SK-N-SH (cell line): Measurements from ENCODE around the gene SCD5. TPM values are rescaled to one million over a fixed set of nuclear protein-coding genes. Genes with fewer than 3 reads are reported as not detected.
"Not testable (repeated sequence)": the region's sequence is repeated elsewhere in the genome, so short reads cannot be mapped to it uniquely, and the experiment has no call there.

Source experiments
- CTCF ChIA-PET: fragments of 300-600, 350-600 bp; formaldehyde crosslinking; extraction: SDS; loops from one replicate; lab custom pipeline; 2021; lab: Yijun Ruan, JAX
- POLR2A ChIA-PET: fragments of 350-600 bp; sonication (Branson Sonifier 250); formaldehyde crosslinking; extraction: SDS; loops from one replicate; lab custom pipeline; 2020; ENCODE audit warnings: antibody characterized with exemption, inconsistent platforms; lab: Yijun Ruan, JAX
- DNase-seq: peaks from one replicate; pipeline ENCODE4 v3.0.0; 2012
- H2AFZ ChIP-seq: fragments of 200-600 bp; sonication (generic); 2 replicates; pipeline ENCODE4 v1.8.1; 2016; ENCODE audit warnings: antibody characterized with exemption, mild to moderate bottlenecking, low read depth
- H3F3A ChIP-seq: fragments of 200-600 bp; sonication (generic); replicated peaks from 2 replicates; pipeline ENCODE3; 2016; ENCODE audit warnings: antibody characterized with exemption, mild to moderate bottlenecking; ENCODE audit not compliant: insufficient read depth
- H3K27ac ChIP-seq, 2 experiments: fragments of 200-500 bp in 1 of 2; fragments of 200-600 bp in 1 of 2; sonication (Bioruptor generic) in 1 of 2; sonication (generic), shearing (Covaris generic) in 1 of 2; 2 replicates each; pipeline versions ENCODE4 v1.5.1 to v1.6.1; 2014 to 2016; ENCODE audit warnings: low read depth in 2 of 2, inconsistent platforms in 1 of 2, low read length in 1 of 2, mild to moderate bottlenecking in 1 of 2, mixed read lengths in 1 of 2
- H3K27me3 ChIP-seq: fragments of 200-600 bp; sonication (generic), shearing (Covaris generic); 2 replicates; pipeline ENCODE4 v1.6.1; 2016; ENCODE audit warnings: mixed run types; ENCODE audit not compliant: insufficient read depth
- H3K36me3 ChIP-seq, 2 experiments: fragments of 200-500 bp in 1 of 2; fragments of 200-600 bp in 1 of 2; sonication (Bioruptor generic) in 1 of 2; sonication (generic) in 1 of 2; replicated peaks in 1 of 2; 2 replicates each; pipeline versions ENCODE3 to v1.5.1; 2014 to 2016; ENCODE audit warnings: low read length in 1 of 2, mild to moderate bottlenecking in 1 of 2; ENCODE audit not compliant: insufficient read depth in 2 of 2, control insufficient read depth in 1 of 2
- H3K4me1 ChIP-seq, 2 experiments: fragments of 200-500 bp in 1 of 2; fragments of 200-600 bp in 1 of 2; sonication (Bioruptor generic) in 1 of 2; sonication (generic), shearing (Covaris generic) in 1 of 2; 2 replicates each; pipeline versions ENCODE4 v1.5.1 to v1.6.1; 2014 to 2016; ENCODE audit warnings: low read depth in 1 of 2, low read length in 1 of 2, mixed run types in 1 of 2; ENCODE audit not compliant: insufficient read depth in 2 of 2, control insufficient read depth in 1 of 2
- H3K4me2 ChIP-seq: fragments of 200-600 bp; sonication (generic), shearing (Covaris generic); 2 replicates; pipeline ENCODE4 v1.6.1; 2017; ENCODE audit warnings: mixed run types
- H3K4me3 ChIP-seq, 2 experiments: fragments of 200-500 bp in 1 of 2; fragments of 200-600 bp in 1 of 2; sonication (Bioruptor generic) in 1 of 2; sonication (generic), shearing (Covaris generic) in 1 of 2; 2 replicates each; pipeline versions ENCODE4 v1.5.1 to v1.8.1; 2014 to 2016; ENCODE audit warnings: low read depth in 2 of 2, inconsistent platforms in 1 of 2, low read length in 1 of 2, mild to moderate bottlenecking in 1 of 2, mixed read lengths in 1 of 2, moderate library complexity in 1 of 2
- H3K79me2 ChIP-seq: fragments of 200-600 bp; sonication (generic); 2 replicates; pipeline ENCODE4 v1.8.1; 2017; ENCODE audit warnings: mild to moderate bottlenecking; ENCODE audit not compliant: insufficient read depth
- H3K9ac ChIP-seq: fragments of 200-600 bp; sonication (generic); 2 replicates; pipeline ENCODE4 v1.6.1; 2017; ENCODE audit warnings: mixed run types
- H3K9me2 ChIP-seq: fragments of 200-600 bp; sonication (generic); 2 replicates; pipeline ENCODE4 v1.6.1; 2017; ENCODE audit warnings: mixed run types
- H3K9me3 ChIP-seq: fragments of 200-600 bp; sonication (generic); 2 replicates; pipeline ENCODE4 v1.6.1; 2017; ENCODE audit warnings: mixed run types, mild to moderate bottlenecking, moderate library complexity
- H4K20me1 ChIP-seq: fragments of 200-600 bp; sonication (generic); 2 replicates; pipeline ENCODE4 v1.6.1; 2017; ENCODE audit warnings: mild to moderate bottlenecking, mixed run types; ENCODE audit not compliant: insufficient read depth
- EZH2phosphoT487 ChIP-seq: fragments of 200-600 bp; sonication (generic); IDR thresholded peaks from 2 replicates; pipeline ENCODE4 v1.6.1; 2017; ENCODE audit warnings: low read depth, mixed run types, mild to moderate bottlenecking, antibody characterized with exemption, moderate library complexity, borderline replicate concordance
- FOXJ3 ChIP-seq: sonication (generic); formaldehyde crosslinking; IDR thresholded peaks from 2 replicates; pipeline ENCODE4 v1.5.1; 2020; ENCODE audit warnings: mild to moderate bottlenecking, missing genetic modification reagents
- RCOR1 ChIP-seq: fragments of 150-350 bp; IDR thresholded peaks from 2 replicates; pipeline ENCODE4 v1.6.1; 2017; ENCODE audit warnings: antibody characterized with exemption, low read length
- RXRA ChIP-seq: IDR thresholded peaks from 2 replicates; pipeline ENCODE4 v1.4.0; 2012; ENCODE audit warnings: low read depth, mild to moderate bottlenecking, borderline replicate concordance
- SMC3 ChIP-seq: IDR thresholded peaks from 2 replicates; pipeline ENCODE4 v1.6.1; 2012; ENCODE audit warnings: low read depth, low read length, improper control_type of control experiment
- WGBS: methylation state at CpG from one replicate; pipeline ENCODE4 v1.1.6; 2017; ENCODE audit warnings: low lambda C conversion rate; 5-methylcytosine and 5-hydroxymethylcytosine counted together
- polyA plus RNA-seq, 3 experiments: library from polyadenylated mRNA; depleted of rRNA; stranded (reverse); fragments of >200 nt; gene quantifications; 2 replicates each; pipeline ENCODE4 v1.2.3, GENCODE V29; 2012
- TF ChIP-seq, protein P1 (sequence below): IDR thresholded peaks from 2 replicates; pipeline ENCODE4 v1.4.0; 2012; ENCODE audit warnings: low read depth, borderline replicate concordance
- TF ChIP-seq, protein P2 (sequence below): fragments of 150-350 bp; IDR thresholded peaks from 2 replicates; pipeline ENCODE4 v1.6.1; 2016; ENCODE audit warnings: mild to moderate bottlenecking, low read depth, low read length

SCD5 gene
- polyA plus RNA-seq, 1 of the 3 experiments (the other 2 are of a cell fraction) = 23.7 TPM

DNA sequence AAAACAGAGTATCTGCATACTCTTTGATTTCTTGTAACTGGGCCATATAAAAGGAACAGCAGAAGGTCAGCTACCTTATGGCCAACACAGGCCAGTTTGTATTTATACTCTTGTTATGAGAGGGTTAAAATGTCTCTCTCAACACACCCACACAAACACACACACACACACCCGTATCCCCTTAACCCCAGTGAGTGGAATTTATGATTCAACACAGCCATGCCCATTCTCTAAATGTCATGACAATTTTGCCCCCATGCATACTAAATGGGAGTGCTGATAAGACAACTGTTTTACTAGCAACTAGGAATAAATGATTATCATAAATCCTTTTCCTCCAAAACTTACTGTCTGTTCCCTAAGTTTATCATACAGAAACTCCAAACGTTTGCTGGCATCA, 22.1 kb upstream of the SCD5 start (continued):
- TF ChIP-seq, protein P1, sequence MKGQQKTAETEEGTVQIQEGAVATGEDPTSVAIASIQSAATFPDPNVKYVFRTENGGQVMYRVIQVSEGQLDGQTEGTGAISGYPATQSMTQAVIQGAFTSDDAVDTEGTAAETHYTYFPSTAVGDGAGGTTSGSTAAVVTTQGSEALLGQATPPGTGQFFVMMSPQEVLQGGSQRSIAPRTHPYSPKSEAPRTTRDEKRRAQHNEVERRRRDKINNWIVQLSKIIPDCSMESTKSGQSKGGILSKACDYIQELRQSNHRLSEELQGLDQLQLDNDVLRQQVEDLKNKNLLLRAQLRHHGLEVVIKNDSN = no peak
- TF ChIP-seq RCOR1 (no peak), EZH2phosphoT487 (no peak), FOXJ3 (CRISPR knock-in tag) (no peak), RXRA (no peak)
- TF ChIP-seq, protein P2, sequence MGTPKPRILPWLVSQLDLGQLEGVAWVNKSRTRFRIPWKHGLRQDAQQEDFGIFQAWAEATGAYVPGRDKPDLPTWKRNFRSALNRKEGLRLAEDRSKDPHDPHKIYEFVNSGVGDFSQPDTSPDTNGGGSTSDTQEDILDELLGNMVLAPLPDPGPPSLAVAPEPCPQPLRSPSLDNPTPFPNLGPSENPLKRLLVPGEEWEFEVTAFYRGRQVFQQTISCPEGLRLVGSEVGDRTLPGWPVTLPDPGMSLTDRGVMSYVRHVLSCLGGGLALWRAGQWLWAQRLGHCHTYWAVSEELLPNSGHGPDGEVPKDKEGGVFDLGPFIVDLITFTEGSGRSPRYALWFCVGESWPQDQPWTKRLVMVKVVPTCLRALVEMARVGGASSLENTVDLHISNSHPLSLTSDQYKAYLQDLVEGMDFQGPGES = no peak

DNA sequence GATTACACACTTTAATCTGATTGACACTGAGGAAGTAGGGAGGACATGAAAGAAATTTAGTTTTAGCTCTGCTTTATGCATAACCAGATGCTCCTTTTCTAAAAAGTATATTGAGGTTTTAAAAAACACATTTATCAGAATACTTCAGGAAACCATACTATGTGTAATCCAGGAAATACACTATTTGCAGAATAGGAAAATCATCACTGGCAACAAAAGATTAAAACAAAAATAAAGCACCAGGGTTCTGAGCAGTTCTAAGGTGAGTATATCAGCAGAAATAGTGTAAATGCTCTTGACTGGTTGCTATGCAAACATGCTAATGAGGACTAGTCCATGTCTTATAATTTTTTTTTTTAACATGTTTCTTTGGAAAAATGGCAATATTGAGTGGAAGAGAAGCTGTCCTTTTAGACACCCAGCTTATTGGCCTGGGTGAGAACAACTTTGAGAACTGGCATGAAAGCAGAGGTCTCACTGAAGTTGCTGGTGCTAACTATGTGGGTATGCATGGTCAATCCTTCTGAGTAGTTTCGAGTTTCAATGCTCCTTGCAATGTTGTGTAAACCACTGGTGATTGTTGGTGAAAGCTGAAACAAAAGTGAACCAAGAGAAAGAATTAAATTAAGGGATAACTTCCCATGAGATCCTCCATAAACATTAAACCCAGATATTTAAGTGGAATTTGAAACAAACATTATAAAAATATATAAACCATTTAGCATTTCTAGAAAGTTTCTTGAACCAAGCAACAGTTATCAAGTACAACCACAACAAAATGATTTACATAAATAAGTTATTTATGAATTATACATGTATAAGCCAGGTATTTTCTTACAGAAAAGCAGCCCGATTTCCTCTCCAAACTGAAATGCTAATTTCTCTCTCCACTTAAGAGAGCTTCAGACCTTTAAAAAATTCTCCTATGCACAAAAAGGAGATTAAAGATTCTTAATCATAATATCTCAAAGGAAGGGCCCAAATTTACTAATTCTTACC, 20.4 kb upstream of the SCD5 start:
- peaks cover 52 to 67% of the 10 kb centered on the region in 2 experiments for H3K36me3 ChIP-seq

DNA sequence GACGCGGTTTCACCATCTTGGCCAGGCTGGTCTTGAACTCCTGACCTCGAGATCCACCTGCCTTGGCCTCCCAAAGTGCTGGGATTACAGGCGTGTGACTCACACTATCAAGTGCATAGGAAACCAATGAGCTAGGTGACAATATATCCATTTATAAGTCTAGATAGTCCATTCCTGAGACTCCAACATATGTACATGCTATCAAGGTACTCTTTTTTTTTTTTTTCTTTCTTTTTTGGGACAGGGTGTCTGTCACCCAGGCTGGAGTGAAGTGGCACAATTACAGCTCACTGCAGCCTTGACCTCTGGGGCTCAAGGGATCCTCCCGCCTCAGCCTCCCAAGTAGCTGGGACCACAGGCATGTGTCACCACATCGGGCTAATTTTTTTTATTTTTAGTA, 18.3 kb upstream of the SCD5 start:
- H3F3A ChIP-seq = peaks cover 52% of the 10 kb centered on the region
- H3K36me3 ChIP-seq = peaks cover 31 to 48% of the 10 kb centered on the region in 2 experiments
- H3K9me2 ChIP-seq, H3K9ac ChIP-seq, H3K4me1 ChIP-seq, H3K4me3 ChIP-seq, H3K9me3 ChIP-seq, CTCF ChIA-PET, DNase-seq, H3K79me2 ChIP-seq, H3K4me2 ChIP-seq, H3K27me3 ChIP-seq, H3K27ac ChIP-seq, H4K20me1 ChIP-seq, H2AFZ ChIP-seq: not testable (repeated sequence)
- WGBS = 97% methylated on average over 6 of the region's 6 CpGs
- POLR2A ChIA-PET = interaction anchor here (0.7 kb wide), 1 partner anchor 95 kb away, joined by 3 read pairs; no protein-coding TSS in a partner anchor

More for the DNA sequence above, 20.4 kb upstream of the SCD5 start:
- H3F3A ChIP-seq = peaks cover 57% of the 10 kb centered on the region
- H3K79me2 ChIP-seq = 0 out of 2 replicates have a peak, but pooled peaks cover 6% of the 10 kb centered on the region
- no peaks in the 10 kb centered on the region for H4K20me1 ChIP-seq
- no peak overlapping the region for H3K9ac ChIP-seq
- no peak overlapping the region for H3K4me2 ChIP-seq
- ChIA-PET CTCF (interaction anchor here (0.7 to 1.3 kb wide), 5 partner anchors 18 to 357 kb away, joined by 3 to 5 read pairs (median 4); no protein-coding TSS in a partner anchor), POLR2A (no interaction called here)
- no peak overlapping the region for H3K27ac ChIP-seq
- no peaks in the 10 kb centered on the region for H3K27me3 ChIP-seq
- 85% methylated on average over 2 of the region's 2 CpGs for WGBS
- no peaks in the 10 kb centered on the region for H3K9me2 ChIP-seq
- no peaks in the 10 kb centered on the region for H3K9me3 ChIP-seq
- DNase-seq = no peak
- no peak overlapping the region for H3K4me3 ChIP-seq
- peaks cover 0 to 2% of the 10 kb centered on the region in 2 experiments; a peak in 1 of 4 replicates for H3K4me1 ChIP-seq
- H2AFZ ChIP-seq = no peak overlapping the region
- no peak for TF ChIP-seq SMC3
